HEK293 (cell line): Measurements from ENCODE around the gene MAN1C1.

ENCODE experiments used
- CTCF ChIA-PET: fragments of 350-600 bp; formaldehyde crosslinking; extraction: SDS; loops from one replicate; lab custom pipeline; 2021; ENCODE audit warnings: antibody characterized with exemption; lab: Yijun Ruan, JAX
- POLR2A ChIA-PET: fragments of 300-600 bp; formaldehyde crosslinking; extraction: SDS; loops from one replicate; lab custom pipeline; 2020; ENCODE audit warnings: antibody characterized with exemption, inconsistent platforms; lab: Yijun Ruan, JAX
- H3K27ac ChIP-seq: fragments of 200-500 bp; sonication (Bioruptor generic); 2 replicates; pipeline ENCODE4 v1.5.1; 2014; ENCODE audit warnings: low read depth, low read length, control low read depth, inconsistent platforms; ENCODE audit errors: extremely low read depth
- H3K36me3 ChIP-seq, 2 experiments: fragments of 200-500 bp in 1 of 2; sonication (Bioruptor generic) in 1 of 2; 1 replicate in 1 of 2; 2 replicates in 1 of 2; pipeline ENCODE4 v1.5.1; 2014 to 2017; ENCODE audit warnings: inconsistent platforms in 2 of 2, low read length in 2 of 2; ENCODE audit not compliant: control insufficient read depth in 2 of 2, insufficient read depth in 1 of 2
- H3K4me1 ChIP-seq: fragments of 200-500 bp; sonication (Bioruptor generic); 2 replicates; pipeline ENCODE4 v1.5.1; 2014; ENCODE audit warnings: mild to moderate bottlenecking, low read length, inconsistent platforms; ENCODE audit not compliant: control insufficient read depth, insufficient read depth
- H3K4me3 ChIP-seq: 2 replicates; pipeline ENCODE4 v1.5.1; 2011; ENCODE audit warnings: low read depth, mild to moderate bottlenecking, control low read depth, low read length, moderate library complexity
- H3K9me3 ChIP-seq: fragments of 200-500 bp; sonication (Bioruptor generic); 2 replicates; pipeline ENCODE4 v1.5.1; 2014; ENCODE audit warnings: low read depth, low read length, inconsistent platforms; ENCODE audit not compliant: control insufficient read depth, insufficient read depth
- EGR2 ChIP-seq: fragments of 450-650 bp; formaldehyde crosslinking; IDR thresholded peaks from 2 replicates; pipeline ENCODE4 v1.5.1; 2016; ENCODE audit warnings: low read depth, missing biosample characterization, missing genetic modification characterization
- GLI4 ChIP-seq: fragments of 450-650 bp; formaldehyde crosslinking; IDR thresholded peaks from 2 replicates; pipeline ENCODE4 v1.5.1; 2016; ENCODE audit warnings: missing biosample characterization, missing genetic modification characterization
- GLIS2 ChIP-seq: fragments of 450-650 bp; formaldehyde crosslinking; IDR thresholded peaks from 2 replicates; pipeline ENCODE4 v1.5.1; 2016; ENCODE audit warnings: missing biosample characterization, missing genetic modification characterization
- PRDM10 ChIP-seq: fragments of 450-650 bp; formaldehyde crosslinking; IDR thresholded peaks from 2 replicates; pipeline ENCODE4 v1.5.1; 2016; ENCODE audit warnings: missing biosample characterization, missing genetic modification characterization
- SP2 ChIP-seq: fragments of 450-650 bp; formaldehyde crosslinking; IDR thresholded peaks from 2 replicates; pipeline ENCODE4 v1.5.1; 2016; ENCODE audit warnings: missing biosample characterization, missing genetic modification characterization
- ZFHX2 ChIP-seq: fragments of 450-650 bp; formaldehyde crosslinking; conservative IDR thresholded peaks from 2 replicates; pipeline ENCODE4 v1.5.1; 2016; ENCODE audit warnings: missing biosample characterization, missing genetic modification characterization
- ZNF138 ChIP-seq: fragments of 450-650 bp; formaldehyde crosslinking; IDR thresholded peaks from 2 replicates; pipeline ENCODE4 v1.5.1; 2016; ENCODE audit warnings: missing biosample characterization, missing genetic modification characterization, borderline replicate concordance
- ZNF174 ChIP-seq: fragments of 450-650 bp; formaldehyde crosslinking; IDR thresholded peaks from 2 replicates; pipeline ENCODE4 v1.5.0; 2017; ENCODE audit warnings: missing biosample characterization, mild to moderate bottlenecking, missing genetic modification characterization
- ZNF311 ChIP-seq: fragments of 450-650 bp; formaldehyde crosslinking; IDR thresholded peaks from 2 replicates; pipeline ENCODE4 v1.5.1; 2017; ENCODE audit warnings: missing biosample characterization, missing genetic modification characterization, borderline replicate concordance
- ZNF335 ChIP-seq: fragments of 450-650 bp; formaldehyde crosslinking; conservative IDR thresholded peaks from 2 replicates; pipeline ENCODE4 v1.5.1; 2016; ENCODE audit warnings: missing biosample characterization, missing genetic modification characterization
- ZNF621 ChIP-seq: fragments of 450-650 bp; formaldehyde crosslinking; IDR thresholded peaks from 2 replicates; pipeline ENCODE4 v1.5.1; 2017; ENCODE audit warnings: missing biosample characterization, missing genetic modification characterization
- ZNF747 ChIP-seq: fragments of 450-650 bp; formaldehyde crosslinking; IDR thresholded peaks from 2 replicates; pipeline ENCODE4 v1.5.1; 2016; ENCODE audit warnings: missing biosample characterization, missing genetic modification characterization

MAN1C1 gene

GRCh38 chr1:25808481-25809244, 192.1 kb downstream of the MAN1C1 start (continued):
- TF ChIP-seq GLI4 (no peak), ZNF174 (tag by site-specific recombination) (no peak), ZNF747 (tag by site-specific recombination) (no peak), GLIS2 (tag by site-specific recombination) (peak; percentile 22; the same call in 1 of the 2 replicates)

- ChIA-PET CTCF (interaction anchor here (0.7 to 2.9 kb wide), 7 partner anchors 9 to 289 kb away, joined by 3 to 25 read pairs (median 6); partner anchors contain the start of gene SELENON), POLR2A (interaction anchor here (0.6 to 2.7 kb wide), 4 partner anchors 9 to 562 kb away, joined by 4 to 14 read pairs (median 4); partner anchors contain the start of genes MTFR1L, RSRP1 and SELENON)
- Histone ChIP-seq H3K9me3 (no peaks in the 10 kb centered on the region), H3K27ac (no peak overlapping the region), H3K36me3 (peaks cover 7 to 94% of the 10 kb centered on the region in 2 experiments; a peak in 2 of 3 replicates), H3K4me1 (no peaks in the 10 kb centered on the region), H3K4me3 (no peak overlapping the region)
- TF ChIP-seq ZFHX2 (tag by site-specific recombination) (peak; percentile 73), PRDM10 (tag by site-specific recombination) (no peak), ZNF311 (tag by site-specific recombination) (no peak), SP2 (tag by site-specific recombination) (0 out of 2 replicates have a peak, but pooled peaks have one; percentile 3), EGR2 (tag by site-specific recombination) (peak; percentile 53)
Measured at GRCh38 chr1:25809283-25809926, 192.8 kb downstream of the MAN1C1 start.

DNA sequence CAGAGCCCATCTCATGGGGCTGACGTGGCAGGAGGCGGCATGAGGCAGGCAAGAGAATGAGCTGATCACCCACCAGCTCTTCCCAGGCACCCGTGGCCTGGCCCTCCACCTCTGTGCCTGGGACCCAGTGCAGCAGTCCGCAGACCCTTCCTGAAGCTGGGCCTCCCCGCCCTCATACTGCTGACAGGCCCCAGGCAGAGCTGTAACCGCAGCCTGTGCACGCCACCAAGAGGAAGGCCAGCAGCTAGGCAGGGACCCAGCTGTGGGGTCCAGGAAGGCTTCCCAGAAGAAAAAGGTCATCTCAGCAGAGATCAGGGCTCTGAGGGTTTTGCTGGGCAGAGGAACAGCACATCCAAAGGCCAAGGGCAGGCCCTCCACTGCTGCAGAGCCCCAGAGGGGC, 193.3 kb downstream of the MAN1C1 start:
- Histone ChIP-seq H3K27ac (no peak overlapping the region), H3K4me3 (no peak overlapping the region), H3K9me3 (no peaks in the 10 kb centered on the region), H3K4me1 (no peaks in the 10 kb centered on the region), H3K36me3 (peaks cover 7 to 96% of the 10 kb centered on the region in 2 experiments; a peak in 2 of 3 replicates)
- POLR2A ChIA-PET, result interaction anchor here (0.6 to 2.7 kb wide), 4 partner anchors 10 to 563 kb away, joined by 4 to 14 read pairs (median 4); partner anchors contain the start of genes MTFR1L, RSRP1 and SELENON
- TF ChIP-seq ZNF335 (tag by site-specific recombination) (no peak), ZNF621 (tag by site-specific recombination) (no peak), ZNF138 (no peak)
- CTCF ChIA-PET, result interaction anchor here (0.7 to 2.9 kb wide), 8 partner anchors 9 to 289 kb away, joined by 3 to 25 read pairs (median 5); partner anchors contain the start of gene SELENON
